Activated CD4-positive, alpha-beta T cell treated with anti-CD3 and anti-CD28 coated beads for 48 hours (primary cell): ENCODE measurements around the gene CLDN10.
"Not testable (repeated sequence)": the region's sequence is repeated elsewhere in the genome, so short reads cannot be mapped to it uniquely, and the experiment has no call there.

Experiments
- DNase-seq: peaks from one replicate; pipeline ENCODE4 v3.0.0-alpha.2; 2020

Gene CLDN10

DNA sequence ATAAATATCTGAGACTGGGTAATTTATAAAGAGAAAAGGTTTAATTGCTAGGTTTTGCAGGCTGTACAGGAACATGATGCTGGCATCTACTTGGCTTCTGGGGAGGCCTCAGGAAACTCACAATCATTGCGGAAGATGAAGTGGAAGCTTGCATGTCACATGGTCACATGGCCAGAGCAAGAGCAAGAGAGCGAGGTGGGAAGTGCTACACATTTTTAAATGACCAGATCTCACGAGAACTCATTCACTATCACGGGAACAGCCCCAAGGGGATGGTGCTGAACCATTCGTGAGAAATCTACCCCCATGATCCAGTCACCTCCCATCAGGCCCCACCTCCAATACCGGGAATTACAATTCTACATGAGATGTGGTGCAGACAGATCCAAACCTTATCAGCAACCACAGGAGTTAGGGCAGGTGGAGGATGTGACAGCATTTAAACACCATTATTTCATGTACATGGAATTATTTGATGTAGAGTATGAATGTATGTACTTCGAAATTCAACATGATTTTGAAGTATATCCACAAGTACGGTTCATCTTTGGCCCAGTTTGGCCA is 10.5 kb upstream of the CLDN10 start:
- DNase-seq: no peak

- DNase-seq: no peak
Observed at GRCh38 chr13:95544293-95544692, 8.2 kb upstream of the CLDN10 start.

GRCh38 chr13:95546919-95547318 is 5.6 kb upstream of the CLDN10 start:
- DNase-seq: no peak

- no peak for DNase-seq
Observed at GRCh38 chr13:95547531-95548167, 4.9 kb upstream of the CLDN10 start.

GRCh38 chr13:95552208-95552538 is 347 bp upstream of the CLDN10 start:
- DNase-seq: no peak

GRCh38 chr13:95553581-95554385 is 1.3 kb downstream of the CLDN10 start:
- DNase-seq: peak; percentile 2

DNA sequence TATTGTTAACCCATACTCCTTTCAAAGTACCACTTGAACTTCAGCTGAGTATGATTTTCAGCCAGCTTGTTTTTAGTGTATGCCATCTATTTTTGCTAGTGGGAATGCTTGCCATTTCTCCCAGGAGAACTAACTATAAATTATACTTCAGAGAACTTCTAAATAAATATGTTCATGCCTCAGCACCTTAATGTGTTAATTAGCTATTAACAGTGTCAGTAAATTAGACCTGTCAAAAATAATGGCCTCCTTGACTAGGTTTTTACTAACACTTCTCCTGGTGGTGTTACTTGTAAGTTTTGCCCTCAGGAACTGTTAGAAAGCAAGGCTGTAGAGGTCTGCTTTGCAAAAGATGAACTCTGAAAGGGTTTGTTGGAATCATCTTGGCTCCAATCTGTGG is 4.5 kb downstream of the CLDN10 start:
- DNase-seq: no peak

GRCh38 chr13:95559100-95559499 is 6.6 kb downstream of the CLDN10 start:
- DNase-seq: no peak

DNA sequence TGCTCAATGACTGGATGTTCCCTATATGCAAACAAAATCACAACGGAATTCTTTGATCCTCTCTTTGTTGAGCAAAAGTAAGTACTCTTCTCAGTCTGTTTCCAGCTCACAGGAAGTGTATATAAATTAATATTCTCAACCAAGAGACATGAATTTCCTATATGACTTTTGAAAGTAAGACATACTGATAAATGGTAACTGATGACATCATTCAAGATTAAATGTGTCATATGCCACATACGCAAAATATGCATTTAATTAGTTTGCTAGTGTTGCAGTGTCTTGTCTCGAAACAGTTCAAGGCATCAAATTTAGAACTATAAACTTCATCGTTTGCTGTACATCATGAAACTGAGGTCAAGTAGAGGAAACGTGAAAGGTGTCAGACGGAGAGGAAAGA is 7.9 kb downstream of the CLDN10 start:
- DNase-seq: no peak

GRCh38 chr13:95564091-95564490 is 11.6 kb downstream of the CLDN10 start:
- DNase-seq: no peak

DNA sequence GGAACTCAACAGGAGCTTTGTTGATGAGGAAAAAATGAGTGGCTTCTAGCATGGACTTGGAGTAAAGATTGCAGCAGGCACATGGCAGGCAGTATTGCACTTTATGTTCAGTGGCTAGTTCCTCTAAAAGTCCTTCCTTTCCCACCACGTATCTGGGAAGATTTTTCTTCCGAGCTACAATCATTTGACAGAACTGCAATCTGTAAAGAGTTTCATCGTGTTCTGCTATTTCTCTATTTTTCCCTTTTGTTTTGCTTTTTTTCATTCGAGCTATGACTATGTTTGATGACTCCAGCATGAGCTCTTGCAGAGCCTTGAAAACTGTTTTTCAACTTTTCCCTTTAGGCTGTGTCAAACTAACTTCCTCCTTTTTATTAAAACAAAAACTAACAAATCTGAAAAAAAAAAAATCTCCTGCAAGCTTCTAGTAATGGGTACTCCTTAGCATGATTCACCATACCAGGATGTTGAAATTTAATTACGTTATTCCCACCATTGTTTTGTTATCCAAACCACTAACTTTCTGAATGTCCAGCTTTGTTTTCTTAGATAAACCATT is 12.3 kb downstream of the CLDN10 start:
- no peak for DNase-seq

GRCh38 chr13:95565758-95566157 is 13.2 kb downstream of the CLDN10 start:
- DNase-seq: not testable (repeated sequence)

GRCh38 chr13:95568131-95568530 is 15.6 kb downstream of the CLDN10 start:
- no peak for DNase-seq

GRCh38 chr13:95570016-95570415 is 17.5 kb downstream of the CLDN10 start:
- no peak for DNase-seq

- no peak for DNase-seq
Observed at GRCh38 chr13:95571941-95572340, 19.4 kb downstream of the CLDN10 start.

DNA sequence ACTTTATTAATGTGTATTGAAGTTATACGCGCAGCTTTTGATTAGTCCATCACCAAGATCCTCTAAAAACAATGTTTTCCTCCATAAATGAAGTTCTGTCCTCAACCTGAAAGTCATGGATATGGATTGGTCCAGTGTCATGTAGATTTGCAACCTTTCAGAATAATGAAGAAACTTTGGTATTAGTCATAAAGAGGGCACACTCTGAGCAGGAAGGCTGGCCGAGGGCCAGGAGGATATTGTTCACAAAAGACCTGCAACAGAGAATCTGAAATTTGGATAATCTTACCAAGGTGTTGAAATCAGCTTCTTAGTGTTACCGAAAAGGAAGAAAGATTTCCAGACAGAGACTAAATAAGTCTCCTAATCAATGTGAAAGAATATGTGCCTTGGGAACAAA is 20.7 kb downstream of the CLDN10 start:
- DNase-seq: no peak

DNA sequence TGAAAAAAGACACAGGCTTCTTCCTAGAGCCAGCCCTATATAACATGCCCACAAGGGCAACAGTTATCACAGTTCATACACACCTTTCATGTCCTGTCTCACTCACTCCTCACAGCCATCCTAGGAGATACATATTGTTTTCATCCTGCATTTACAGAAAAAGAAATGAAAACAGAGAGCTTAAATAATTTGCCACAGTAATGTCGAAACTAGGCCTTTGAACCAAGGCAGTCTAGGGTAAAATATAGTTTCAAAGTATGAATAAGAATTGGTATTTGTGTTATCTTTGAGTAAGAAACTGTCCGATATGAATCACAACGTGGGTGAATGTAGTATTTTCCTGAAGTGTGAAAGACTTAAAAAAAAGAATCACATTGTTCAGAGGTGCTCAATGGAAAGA is 26.8 kb downstream of the CLDN10 start:
- no peak for DNase-seq

- DNase-seq: no peak
Observed at GRCh38 chr13:95585867-95586266, 33.3 kb downstream of the CLDN10 start.

DNA sequence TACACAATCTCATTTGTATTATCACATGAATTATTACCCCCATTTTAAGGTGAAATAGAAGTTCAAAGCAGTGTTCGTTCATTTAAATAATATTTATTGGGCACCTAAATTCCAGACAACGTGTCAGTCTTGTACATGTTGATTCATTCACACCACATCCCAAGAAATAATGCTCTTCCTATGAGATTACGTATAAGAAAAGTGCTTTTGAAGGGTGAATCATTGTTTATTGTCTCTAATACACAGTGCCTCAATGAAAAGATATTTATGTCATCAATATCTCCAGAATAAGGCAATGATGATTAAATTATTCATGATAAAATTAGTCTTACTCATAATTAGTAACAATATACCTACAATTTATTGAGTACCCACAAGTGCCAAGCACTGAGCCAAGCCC is 35.6 kb downstream of the CLDN10 start:
- no peak for DNase-seq

- no peak for DNase-seq
Observed at GRCh38 chr13:95588721-95589120, 36.2 kb downstream of the CLDN10 start.

DNA sequence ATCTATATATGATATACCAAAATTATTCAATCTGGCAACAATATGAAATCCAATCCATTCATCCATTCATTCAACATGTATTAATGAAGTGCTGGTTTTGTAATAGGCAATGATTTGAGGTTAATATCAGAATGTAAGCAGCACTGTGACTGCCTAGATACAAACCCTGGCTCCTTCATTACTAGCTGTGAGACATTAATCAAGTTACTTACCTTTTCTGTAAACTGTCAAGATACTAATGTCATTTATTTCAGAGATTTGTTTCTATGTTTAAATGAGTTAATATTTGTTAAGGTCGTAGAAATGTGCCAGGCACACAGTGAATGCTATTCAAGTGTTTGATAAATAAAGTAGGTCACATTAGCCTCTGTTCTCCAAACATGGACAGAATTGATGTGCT is 40.9 kb downstream of the CLDN10 start:
- no peak for DNase-seq

- no peak for DNase-seq
Observed at GRCh38 chr13:95596701-95597100, 44.2 kb downstream of the CLDN10 start.

DNA sequence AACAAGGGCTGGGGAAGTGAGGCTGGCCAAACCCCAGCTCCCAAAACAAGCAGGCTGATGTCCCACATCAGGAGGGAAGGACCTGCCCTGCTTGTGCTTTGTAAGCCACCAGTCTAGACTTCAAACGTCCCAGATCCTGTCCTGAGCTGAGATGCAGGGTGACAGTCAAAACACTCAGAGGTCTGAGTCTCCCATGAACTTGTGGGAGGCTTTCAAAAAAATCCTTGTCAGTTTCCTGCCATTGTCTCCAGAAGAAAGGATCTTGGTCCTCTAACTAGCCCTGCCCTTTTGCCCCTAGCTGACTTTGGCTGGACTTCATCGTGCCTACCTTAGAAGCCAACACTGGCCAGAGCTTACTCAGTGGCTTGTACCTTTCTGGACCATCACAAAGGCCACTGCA is 48.7 kb downstream of the CLDN10 start:
- DNase-seq: no peak

DNA sequence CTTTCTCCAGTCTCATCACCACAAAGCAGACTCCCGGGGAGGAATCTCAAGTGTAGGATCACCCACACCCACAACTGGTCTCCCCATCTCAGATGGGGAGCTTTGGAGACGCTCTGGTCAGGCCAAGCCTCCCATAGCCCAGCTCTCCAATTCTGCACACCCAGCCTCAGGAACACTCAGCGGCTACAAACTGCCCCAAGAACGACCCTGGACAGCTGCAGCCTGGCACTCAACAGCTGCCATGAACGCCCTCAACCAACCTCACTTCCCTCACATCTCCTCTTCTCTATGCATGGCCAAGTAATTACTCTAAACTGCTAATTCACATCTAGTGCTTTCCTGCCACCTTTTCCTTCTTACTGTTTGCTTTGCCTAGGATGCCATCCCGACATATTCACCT is 49.4 kb downstream of the CLDN10 start:
- DNase-seq: no peak
